Measurements from ENCODE around the gene TTC39B.
"Not testable (repeated sequence)": the region's sequence is repeated elsewhere in the genome, so short reads cannot be mapped to it uniquely, and the experiment has no call there.

The TTC39B gene

GRCh38 chr9:15306757-15307522, at the start of gene TTC39B:
Gene TTC39B, minus strand, starts transcription at chr9:15307216. Its CDS starts 91 bp downstream, at chr9:15307125.
- peak; percentile 76 for FAIRE-seq

- FAIRE-seq, result no peak
These were observed 48.7 kb upstream of the TTC39B start for GRCh38 chr9:15355669-15356068.

GRCh38 chr9:15354713-15355112, 47.7 kb upstream of the TTC39B start:
- no peak for FAIRE-seq

- no peak for FAIRE-seq
These were observed 46.9 kb upstream of the TTC39B start for GRCh38 chr9:15353892-15354291.

- no peak for FAIRE-seq
These were observed 45.3 kb upstream of the TTC39B start for GRCh38 chr9:15352306-15352705.

- FAIRE-seq, result no peak
These were observed 43.1 kb upstream of the TTC39B start for GRCh38 chr9:15349892-15350761.

- no peak for FAIRE-seq
These were observed 39.8 kb upstream of the TTC39B start for GRCh38 chr9:15346837-15347236.

- FAIRE-seq, result no peak
These were observed 37.2 kb upstream of the TTC39B start for GRCh38 chr9:15344191-15344590.

- FAIRE-seq, result no peak
These were observed 26.4 kb upstream of the TTC39B start for GRCh38 chr9:15333376-15333881.

GRCh38 chr9:15332939-15333338, 25.9 kb upstream of the TTC39B start:
- no peak for FAIRE-seq

GRCh38 chr9:15329539-15330109, 22.6 kb upstream of the TTC39B start:
- FAIRE-seq, result no peak

GRCh38 chr9:15328946-15329345, 21.9 kb upstream of the TTC39B start:
- no peak for FAIRE-seq

- FAIRE-seq, result not testable (repeated sequence)
These were observed 15.7 kb upstream of the TTC39B start for GRCh38 chr9:15322695-15323094.

- not testable (repeated sequence) for FAIRE-seq
These were observed 12.6 kb upstream of the TTC39B start for GRCh38 chr9:15319661-15320060.

GRCh38 chr9:15317836-15318235, 10.8 kb upstream of the TTC39B start:
- no peak for FAIRE-seq

GRCh38 chr9:15311607-15312006, 4.6 kb upstream of the TTC39B start:
- no peak for FAIRE-seq

- FAIRE-seq, result no peak
These were observed 3.3 kb upstream of the TTC39B start for GRCh38 chr9:15310107-15310850.

- no peak for FAIRE-seq
These were observed 1.5 kb upstream of the TTC39B start for GRCh38 chr9:15308511-15308910.

GRCh38 chr9:15307523-15307841, 466 bp upstream of the TTC39B start:
- FAIRE-seq, result no peak

- FAIRE-seq, result no peak
These were observed 804 bp downstream of the TTC39B start for GRCh38 chr9:15306068-15306756.

- FAIRE-seq, result no peak
These were observed 1.5 kb downstream of the TTC39B start for GRCh38 chr9:15305470-15305869.

GRCh38 chr9:15304632-15305031, 2.4 kb downstream of the TTC39B start:
- no peak for FAIRE-seq

All from G401.6 (cell line).